Measurements from ENCODE around the gene BPIFB2. TPM values are rescaled to one million over a fixed set of nuclear protein-coding genes. Genes with fewer than 3 reads are reported as not detected.

The BPIFB2 gene
- total and polyA plus RNA-seq, 9 donors, result 0.26 TPM; not detected in 8

DNA sequence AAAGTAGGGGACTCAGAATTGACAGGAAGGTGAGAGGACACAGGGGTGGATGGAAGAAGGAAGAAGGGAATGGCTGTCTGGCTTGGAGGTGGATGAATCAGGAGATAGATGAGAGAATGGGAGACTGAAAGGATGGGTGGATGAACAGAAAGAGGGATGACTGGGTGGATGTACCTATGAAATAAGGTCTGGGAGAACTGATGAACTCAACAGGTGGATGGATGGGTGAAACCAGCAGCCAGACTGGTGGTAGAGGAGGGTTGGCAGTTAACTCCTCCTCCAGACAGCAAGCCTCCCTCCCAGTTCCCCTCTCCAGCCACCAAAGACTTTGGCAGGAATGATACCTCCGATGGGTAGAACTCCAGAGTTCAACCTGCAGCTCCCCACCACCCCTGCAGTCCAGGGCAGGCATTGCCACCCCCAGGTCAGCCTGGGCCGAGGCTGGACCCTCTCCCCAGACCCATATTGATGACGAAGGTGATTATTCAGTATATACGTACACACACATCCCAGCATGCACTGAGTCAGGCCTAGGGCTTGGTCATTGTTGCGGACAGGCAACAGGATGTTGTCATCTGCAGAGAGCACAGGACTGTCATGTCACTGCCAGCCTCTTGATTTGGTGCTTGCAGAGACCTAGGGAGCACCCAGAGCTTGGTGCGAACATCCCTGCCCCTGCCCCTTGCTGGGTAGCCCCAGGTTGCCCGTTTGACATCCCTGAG lies 5.3 kb upstream of the BPIFB2 start:
- Histone ChIP-seq H3K27ac (no peak overlapping the region), H3K9me3 (no peaks in the 10 kb centered on the region), H3K4me3 (no peak overlapping the region), H3K4me1 (ENCODE audit: insufficient read depth) (no peaks in the 10 kb centered on the region), H3K36me3 (no peaks in the 10 kb centered on the region), H3K27me3 (no peaks in the 10 kb centered on the region)
- no peak for TF ChIP-seq EP300 (IDR thresholded peaks at IDR 0.05)
- TF ChIP-seq POLR2A (IDR thresholded peaks at IDR 0.05), result no peak
- TF ChIP-seq, protein P1, sequence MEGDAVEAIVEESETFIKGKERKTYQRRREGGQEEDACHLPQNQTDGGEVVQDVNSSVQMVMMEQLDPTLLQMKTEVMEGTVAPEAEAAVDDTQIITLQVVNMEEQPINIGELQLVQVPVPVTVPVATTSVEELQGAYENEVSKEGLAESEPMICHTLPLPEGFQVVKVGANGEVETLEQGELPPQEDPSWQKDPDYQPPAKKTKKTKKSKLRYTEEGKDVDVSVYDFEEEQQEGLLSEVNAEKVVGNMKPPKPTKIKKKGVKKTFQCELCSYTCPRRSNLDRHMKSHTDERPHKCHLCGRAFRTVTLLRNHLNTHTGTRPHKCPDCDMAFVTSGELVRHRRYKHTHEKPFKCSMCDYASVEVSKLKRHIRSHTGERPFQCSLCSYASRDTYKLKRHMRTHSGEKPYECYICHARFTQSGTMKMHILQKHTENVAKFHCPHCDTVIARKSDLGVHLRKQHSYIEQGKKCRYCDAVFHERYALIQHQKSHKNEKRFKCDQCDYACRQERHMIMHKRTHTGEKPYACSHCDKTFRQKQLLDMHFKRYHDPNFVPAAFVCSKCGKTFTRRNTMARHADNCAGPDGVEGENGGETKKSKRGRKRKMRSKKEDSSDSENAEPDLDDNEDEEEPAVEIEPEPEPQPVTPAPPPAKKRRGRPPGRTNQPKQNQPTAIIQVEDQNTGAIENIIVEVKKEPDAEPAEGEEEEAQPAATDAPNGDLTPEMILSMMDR (IDR thresholded peaks at IDR 0.05), result no peak
- WGBS, 3 donors, result 77 to 82% (median 81%) methylated on average over 7 of the region's 7 CpGs
- intact Hi-C loops (cut with DNase I), result loop anchor here in 1 of 4 donors (10.0 kb wide), 1 partner anchor 63 kb away; no protein-coding TSS in a partner anchor
- no peak for DNase-seq

DNA sequence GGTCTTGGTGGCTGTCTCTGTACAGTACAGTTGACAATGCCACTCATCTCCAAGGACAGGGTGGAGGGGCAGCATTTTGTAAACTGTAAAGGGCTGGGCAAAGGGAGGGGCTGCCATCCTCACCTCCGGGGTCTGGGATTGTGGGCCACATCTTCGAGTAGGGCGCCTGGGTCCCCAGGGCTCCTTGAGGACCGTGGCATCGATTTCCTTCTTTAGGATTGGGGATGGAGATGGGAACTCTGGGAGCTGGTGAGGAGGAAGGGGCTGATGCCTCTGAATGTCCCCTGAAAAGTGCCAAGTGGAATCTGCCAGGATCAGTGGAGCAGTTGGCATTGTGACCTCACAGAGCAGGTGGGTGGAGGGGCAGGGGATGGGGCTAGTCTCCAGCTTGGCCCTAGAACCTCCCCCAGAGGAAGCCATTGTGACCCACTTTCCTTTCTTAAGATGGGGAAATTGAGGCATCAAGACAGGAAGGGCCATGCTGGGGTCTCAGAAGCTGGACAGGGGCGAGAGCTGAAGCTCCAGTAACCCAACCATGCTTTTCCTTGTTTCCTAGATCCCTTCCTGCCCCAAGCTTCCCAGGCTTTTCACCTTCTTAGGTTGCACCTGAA lies 3.3 kb upstream of the BPIFB2 start, which contains the start of gene SUN5:
SUN5 (minus strand) TSS at position 293 of the 611 bp plus-strand sequence; CDS start at position 200, 93 bp downstream.
- 67 to 77% (median 73%) methylated on average over 6 of the region's 6 CpGs for WGBS, 3 donors
- H3K4me1 ChIP-seq (ENCODE audit: insufficient read depth), result no peaks in the 10 kb centered on the region
- H3K27me3 ChIP-seq, result no peaks in the 10 kb centered on the region
- H3K27ac ChIP-seq, result no peak within 1 kb of the TSS
- no peaks in the 10 kb centered on the region for H3K9me3 ChIP-seq
- intact Hi-C loops (cut with DNase I), result loop anchor here in 1 of 4 donors (10.0 kb wide), 1 partner anchor 61 kb away; no protein-coding TSS in a partner anchor
- H3K36me3 ChIP-seq, result no peaks in the 10 kb centered on the region
- DNase-seq, result no peak
- TF ChIP-seq, protein P1 (IDR thresholded peaks at IDR 0.05), result no peak
- no peak for TF ChIP-seq EP300 (IDR thresholded peaks at IDR 0.05)
- TF ChIP-seq POLR2A (IDR thresholded peaks at IDR 0.05), result no peak
- H3K4me3 ChIP-seq, result no peak within 1 kb of the TSS

DNA sequence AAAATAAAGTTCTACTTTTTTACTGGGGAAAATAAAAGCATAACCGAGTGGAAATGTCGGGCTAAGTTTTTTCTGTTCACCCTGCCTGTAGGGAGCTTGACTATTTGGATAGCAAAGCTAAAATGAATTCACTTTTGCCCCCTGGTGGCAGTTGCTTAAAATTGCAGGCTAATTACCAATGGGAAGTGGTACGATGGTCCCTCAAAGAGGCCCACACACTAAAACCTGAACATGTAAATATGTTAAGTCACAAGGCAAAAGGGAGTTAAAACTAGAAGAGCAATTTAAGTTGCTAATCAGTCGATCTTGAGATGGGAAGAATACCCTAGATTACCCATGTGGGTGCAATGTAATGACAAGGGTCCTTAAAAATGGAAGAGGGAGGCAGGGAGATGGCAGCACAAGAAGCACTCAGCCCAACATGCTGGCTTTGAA lies 2.4 kb upstream of the BPIFB2 start:
- no peaks in the 10 kb centered on the region for H3K9me3 ChIP-seq
- H3K36me3 ChIP-seq, result no peaks in the 10 kb centered on the region
- TF ChIP-seq, protein P1 (IDR thresholded peaks at IDR 0.05), result no peak
- TF ChIP-seq EP300 (IDR thresholded peaks at IDR 0.05), result no peak
- no peak for TF ChIP-seq POLR2A (IDR thresholded peaks at IDR 0.05)
- intact Hi-C loops (cut with DNase I), result loop anchor here in 1 of 4 donors (10.0 kb wide), 1 partner anchor 60 kb away; no protein-coding TSS in a partner anchor
- H3K4me1 ChIP-seq (ENCODE audit: insufficient read depth), result no peaks in the 10 kb centered on the region
- DNase-seq, result no peak
- H3K27ac ChIP-seq, result no peak overlapping the region
- WGBS, 3 donors, result 48 to 50% (median 49%) methylated on average over 4 of the region's 4 CpGs
- H3K27me3 ChIP-seq, result no peaks in the 10 kb centered on the region
- no peak overlapping the region for H3K4me3 ChIP-seq

DNA sequence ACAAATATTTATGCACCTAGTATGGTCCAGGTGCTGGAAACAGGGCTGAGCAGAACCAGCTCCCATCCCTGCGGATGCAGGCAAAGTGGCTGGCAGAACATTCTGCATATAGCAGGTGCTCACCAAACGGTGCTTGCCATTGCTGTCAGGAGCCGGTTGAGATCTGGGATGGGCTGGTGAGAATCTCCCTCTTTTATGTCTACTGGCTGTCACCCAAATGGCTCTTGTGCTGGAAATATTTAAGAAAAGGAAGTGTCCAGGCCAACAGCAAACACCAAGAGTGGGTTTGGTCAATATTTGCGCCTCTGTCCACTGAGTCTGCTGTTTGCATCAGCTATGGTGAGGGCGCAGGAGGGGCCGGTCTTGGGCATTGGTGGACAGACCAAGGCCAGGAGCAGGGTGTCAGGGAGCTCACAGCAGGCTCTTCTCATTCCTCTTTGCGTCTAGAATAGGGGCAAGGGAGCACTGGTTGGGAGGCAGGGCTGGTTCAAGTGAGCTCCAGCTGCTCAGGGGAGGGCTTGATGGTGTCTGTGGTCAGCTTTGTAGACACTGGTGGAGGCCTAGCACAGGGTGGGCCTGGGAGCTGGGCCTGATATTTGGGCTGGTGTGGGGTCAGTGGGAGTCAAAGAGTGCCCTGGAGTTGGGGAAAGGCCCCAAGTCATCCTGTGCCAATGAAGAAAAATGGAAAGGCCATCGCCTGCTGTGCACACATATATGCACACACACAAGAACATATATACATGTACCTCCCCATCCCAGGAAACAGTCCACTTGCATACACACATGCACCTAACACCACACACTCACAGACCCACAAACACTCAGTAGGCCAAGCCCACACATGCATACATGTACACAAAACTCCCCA lies 1.4 kb upstream of the BPIFB2 start:
- Histone ChIP-seq H3K9me3 (no peaks in the 10 kb centered on the region), H3K4me3 (no peak overlapping the region), H3K27me3 (no peaks in the 10 kb centered on the region), H3K4me1 (ENCODE audit: insufficient read depth) (no peaks in the 10 kb centered on the region), H3K36me3 (no peaks in the 10 kb centered on the region), H3K27ac (no peak overlapping the region)
- DNase-seq, result no peak
- intact Hi-C loops (cut with DNase I), result loop anchor here in 1 of 4 donors (10.0 kb wide), 1 partner anchor 59 kb away; no protein-coding TSS in a partner anchor
- 73 to 86% (median 83%) methylated on average over 8 of the region's 8 CpGs for WGBS, 3 donors
- TF ChIP-seq, protein P1 (IDR thresholded peaks at IDR 0.05), result no peak
- TF ChIP-seq EP300 (IDR thresholded peaks at IDR 0.05) (no peak), POLR2A (IDR thresholded peaks at IDR 0.05) (no peak)
